ENCODE measurements around the gene PNPLA5. TPM values are rescaled to one million over a fixed set of nuclear protein-coding genes. Genes with fewer than 3 reads are reported as not detected.
A peak's percentile ranks its signal among the peaks of the same experiment; 100 is the strongest.
"Not testable (repeated sequence)": the region's sequence is repeated elsewhere in the genome, so short reads cannot be mapped to it uniquely, and the experiment has no call there.

PNPLA5 gene
- polyA plus RNA-seq, 1 donor, result not detected

DNA sequence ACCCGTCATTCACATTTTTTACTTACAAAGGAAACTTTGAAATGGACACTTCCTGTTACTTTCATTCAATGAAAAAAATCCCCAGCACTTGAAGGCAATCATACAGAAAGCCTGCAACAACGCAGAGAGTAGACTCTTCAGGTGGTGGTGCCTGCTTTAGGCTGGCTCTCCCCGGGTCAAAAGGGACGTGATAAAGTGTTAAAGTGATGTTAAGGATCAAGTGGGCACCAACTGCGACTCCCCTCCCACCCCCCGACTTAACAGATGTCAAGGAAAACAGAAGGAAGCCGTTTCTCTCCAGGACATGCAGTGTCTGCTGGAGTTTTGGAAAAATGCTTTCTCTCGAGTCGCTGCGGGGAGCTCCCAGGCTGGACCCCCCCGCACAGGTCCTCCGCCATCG is 31.4 kb upstream of the PNPLA5 start:
- DNase-seq, result peak in 1 of 2 donors; percentile 41
- Histone ChIP-seq H3K27ac (ENCODE audit: low read length) (no peak overlapping the region), H3K36me3 (ENCODE audit: control insufficient read depth, insufficient read depth, low read length) (no peaks in the 10 kb centered on the region), H3K9me3 (ENCODE audit: control insufficient read depth, low read depth, low read length) (peaks cover 5% of the 10 kb centered on the region), H3K4me3 (ENCODE audit: low read length) (peak overlapping the region; percentile 17), H3K27me3 (ENCODE audit: control insufficient read depth, insufficient read depth, low read length) (peaks cover 15% of the 10 kb centered on the region), H3K4me1 (ENCODE audit: control insufficient read depth, insufficient read depth, low read length) (peaks cover 12% of the 10 kb centered on the region)
- no CpG with 5 or more reads among the region's 13 CpGs for WGBS (ENCODE audit: insufficient coverage, low lambda C conversion rate)

DNA sequence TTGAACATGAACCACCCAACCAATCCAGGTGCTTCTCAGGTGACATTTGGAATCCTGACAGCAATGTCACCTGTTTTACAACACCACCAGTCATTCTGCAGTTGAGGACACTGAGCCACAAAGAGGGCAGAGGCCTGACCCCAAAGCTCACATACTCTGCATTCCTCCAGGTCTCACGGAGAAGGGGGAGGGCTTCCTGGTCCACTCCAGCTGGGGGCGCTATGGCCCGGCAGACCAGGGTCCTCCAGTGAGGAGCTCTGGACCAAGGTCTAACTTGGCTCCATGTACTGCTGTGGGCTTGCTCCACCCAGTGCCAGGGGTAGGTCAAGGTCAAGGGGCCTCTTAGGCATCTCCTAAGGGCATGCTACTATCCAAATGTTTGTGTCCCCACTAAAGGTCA is 30.3 kb upstream of the PNPLA5 start:
- Histone ChIP-seq H3K27ac (ENCODE audit: low read length) (no peak overlapping the region), H3K4me3 (ENCODE audit: low read length) (no peak overlapping the region), H3K36me3 (ENCODE audit: control insufficient read depth, insufficient read depth, low read length) (no peaks in the 10 kb centered on the region), H3K9me3 (ENCODE audit: control insufficient read depth, low read depth, low read length) (peaks cover 5% of the 10 kb centered on the region), H3K27me3 (ENCODE audit: control insufficient read depth, insufficient read depth, low read length) (peaks cover 15% of the 10 kb centered on the region), H3K4me1 (ENCODE audit: control insufficient read depth, insufficient read depth, low read length) (peaks cover 12% of the 10 kb centered on the region)
- WGBS (ENCODE audit: insufficient coverage, low lambda C conversion rate), result no CpG with 5 or more reads among the region's 3 CpGs
- DNase-seq, result no peak

DNA sequence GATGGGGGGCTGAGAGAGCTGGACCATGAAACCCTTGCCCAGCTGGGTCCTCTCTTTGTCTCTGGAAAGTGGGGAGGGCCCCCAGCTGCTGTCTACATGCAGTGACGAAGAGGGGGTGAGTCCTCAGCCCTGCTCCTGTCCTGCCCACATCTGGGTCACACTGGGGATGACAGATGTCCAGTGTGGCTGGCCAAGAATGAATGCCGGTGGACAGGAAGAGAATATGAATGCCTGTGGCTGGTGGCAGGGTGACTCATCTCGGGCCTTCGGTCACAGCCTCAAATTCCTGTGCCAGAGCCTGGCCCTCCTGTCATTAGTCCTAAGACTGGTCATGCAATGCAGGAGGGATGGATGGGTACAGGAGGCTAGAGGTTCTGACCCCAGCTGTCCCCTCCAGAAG is 29.6 kb upstream of the PNPLA5 start:
- no CpG with 5 or more reads among the region's 4 CpGs for WGBS (ENCODE audit: insufficient coverage, low lambda C conversion rate)
- peaks cover 5% of the 10 kb centered on the region for H3K9me3 ChIP-seq (ENCODE audit: control insufficient read depth, low read depth, low read length)

DNA sequence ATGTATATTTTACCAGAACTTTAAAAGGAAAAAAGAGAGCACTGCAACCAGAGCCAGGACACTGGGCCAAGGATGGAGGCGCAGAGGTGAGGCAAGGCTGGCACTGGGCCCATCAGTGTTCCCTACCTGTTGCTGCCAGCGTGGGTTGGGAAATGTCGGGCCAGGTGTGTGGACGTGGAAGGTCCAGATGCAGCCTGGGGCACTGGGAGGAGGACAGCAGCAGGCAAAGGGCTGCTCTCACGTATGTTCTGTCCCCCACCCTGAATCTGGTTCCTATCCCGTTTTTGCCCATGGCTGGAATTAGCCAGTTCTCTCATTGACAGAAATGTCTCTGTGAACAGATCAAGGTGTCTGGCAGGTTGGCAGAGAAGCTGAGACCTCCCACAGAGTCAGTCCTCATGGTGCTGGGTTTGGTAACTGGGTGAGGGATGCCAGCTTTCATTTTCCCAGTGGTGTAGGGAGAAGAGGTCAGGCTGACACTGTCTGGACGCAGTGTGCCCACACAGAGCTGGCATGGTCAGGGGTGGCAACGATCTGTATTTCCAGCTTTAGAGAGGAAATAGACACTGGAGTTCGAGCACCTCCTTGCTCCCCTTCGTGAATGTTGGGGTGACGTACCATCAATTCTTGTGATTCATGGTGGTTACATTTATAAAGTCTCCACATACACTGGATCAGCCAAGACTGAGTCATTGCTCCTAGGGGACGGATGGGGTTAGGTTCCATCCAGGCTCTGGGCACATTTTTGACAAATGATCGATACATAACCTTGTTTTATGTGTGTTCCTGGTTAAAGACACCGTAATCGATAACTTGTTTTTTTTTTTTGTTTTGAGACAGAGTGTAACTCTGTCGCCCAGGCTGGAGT is 27.5 kb upstream of the PNPLA5 start:
- H3K27ac ChIP-seq (ENCODE audit: low read length), result no peak overlapping the region
- H3K36me3 ChIP-seq (ENCODE audit: control insufficient read depth, insufficient read depth, low read length), result no peaks in the 10 kb centered on the region
- DNase-seq, result no peak
- 80% methylated on average over 2 of the region's 16 CpGs for WGBS (ENCODE audit: insufficient coverage, low lambda C conversion rate)
- H3K9me3 ChIP-seq (ENCODE audit: control insufficient read depth, low read depth, low read length), result peaks cover 4% of the 10 kb centered on the region
- H3K27me3 ChIP-seq (ENCODE audit: control insufficient read depth, insufficient read depth, low read length), result peaks cover 10% of the 10 kb centered on the region
- no peaks in the 10 kb centered on the region for H3K4me1 ChIP-seq (ENCODE audit: control insufficient read depth, insufficient read depth, low read length)
- no peak overlapping the region for H3K4me3 ChIP-seq (ENCODE audit: low read length)

More for the DNA sequence above, 29.6 kb upstream of the PNPLA5 start:
- Histone ChIP-seq H3K36me3 (ENCODE audit: control insufficient read depth, insufficient read depth, low read length) (no peaks in the 10 kb centered on the region), H3K4me3 (ENCODE audit: low read length) (no peak overlapping the region), H3K27me3 (ENCODE audit: control insufficient read depth, insufficient read depth, low read length) (peaks cover 15% of the 10 kb centered on the region), H3K4me1 (ENCODE audit: control insufficient read depth, insufficient read depth, low read length) (peaks cover 12% of the 10 kb centered on the region), H3K27ac (ENCODE audit: low read length) (no peak overlapping the region)
- no peak for DNase-seq

DNA sequence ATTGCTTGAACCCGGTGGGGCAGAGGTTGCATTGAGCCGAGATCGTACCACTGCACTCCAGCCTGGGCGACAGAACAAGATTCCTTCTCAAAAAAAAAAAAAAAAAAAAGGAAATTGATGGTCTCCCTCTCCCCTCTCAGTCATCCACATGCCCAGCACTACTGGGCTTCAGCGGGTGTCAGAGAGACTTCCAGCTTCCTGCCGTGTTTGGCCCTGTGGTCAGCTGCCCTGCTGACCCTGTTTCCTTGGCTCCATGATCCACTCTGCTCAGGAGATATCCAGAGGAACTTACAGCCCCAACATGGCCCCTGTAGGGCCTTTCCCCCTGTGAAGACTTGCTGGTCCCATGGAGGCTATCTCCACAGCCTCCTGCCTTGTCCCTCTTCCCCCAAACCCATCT is 25.7 kb upstream of the PNPLA5 start:
- H3K9me3 ChIP-seq (ENCODE audit: control insufficient read depth, low read depth, low read length), result no peaks in the 10 kb centered on the region
- WGBS (ENCODE audit: insufficient coverage, low lambda C conversion rate), result no CpG with 5 or more reads among the region's 6 CpGs
- H3K36me3 ChIP-seq (ENCODE audit: control insufficient read depth, insufficient read depth, low read length), result no peaks in the 10 kb centered on the region
- no peak for DNase-seq
- peaks cover 5% of the 10 kb centered on the region for H3K27me3 ChIP-seq (ENCODE audit: control insufficient read depth, insufficient read depth, low read length)
- H3K4me3 ChIP-seq (ENCODE audit: low read length), result no peak overlapping the region
- H3K4me1 ChIP-seq (ENCODE audit: control insufficient read depth, insufficient read depth, low read length), result no peaks in the 10 kb centered on the region
- H3K27ac ChIP-seq (ENCODE audit: low read length), result no peak overlapping the region

DNA sequence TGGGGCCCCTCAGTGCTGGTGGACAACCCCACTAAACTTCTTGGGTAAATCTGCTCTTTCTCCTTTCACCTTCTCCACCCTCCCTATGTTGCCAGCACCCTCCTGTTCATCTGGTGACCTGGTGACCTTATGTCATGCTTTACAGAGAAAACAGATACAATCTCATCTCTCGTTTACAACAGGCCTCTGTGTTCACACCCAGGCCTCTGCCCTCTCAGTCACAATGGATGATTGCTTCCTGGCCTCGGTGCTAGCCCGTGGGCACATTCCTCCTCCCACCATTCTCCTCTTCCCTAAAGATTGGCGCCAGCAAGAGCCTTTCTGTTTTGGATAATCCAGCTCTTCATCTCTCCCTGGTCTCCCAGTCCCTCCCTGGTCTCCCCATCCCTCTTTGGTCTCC is 19.5 kb upstream of the PNPLA5 start:
- no peaks in the 10 kb centered on the region for H3K4me1 ChIP-seq (ENCODE audit: control insufficient read depth, insufficient read depth, low read length)
- WGBS (ENCODE audit: insufficient coverage, low lambda C conversion rate), result no CpG with 5 or more reads among the region's 4 CpGs

DNA sequence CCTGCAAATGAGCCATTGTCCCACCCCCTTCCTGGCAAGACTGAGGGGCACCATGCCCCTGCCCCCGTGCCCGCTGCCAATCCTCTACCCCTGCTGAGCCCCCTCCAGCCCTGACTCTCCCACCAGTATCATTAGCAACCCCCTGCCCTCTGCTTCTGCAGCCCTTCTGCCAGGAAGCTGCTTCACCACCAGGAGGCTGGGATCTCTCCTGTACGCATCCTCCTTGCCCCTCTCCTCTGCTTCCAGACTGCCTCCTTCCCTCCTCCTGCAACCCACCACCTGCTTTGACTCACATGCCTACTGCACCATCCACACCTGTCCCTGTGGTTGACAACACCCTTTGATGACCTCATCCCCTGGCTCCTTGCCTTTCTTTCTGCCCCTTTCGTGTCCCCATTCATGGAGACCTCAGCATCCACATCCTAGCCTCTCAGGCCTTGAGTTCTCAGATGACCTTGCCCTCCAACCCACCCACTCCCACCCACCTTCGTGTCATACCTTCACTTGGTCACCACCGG is 18.4 kb upstream of the PNPLA5 start:
- H3K9me3 ChIP-seq (ENCODE audit: control insufficient read depth, low read depth, low read length), result no peaks in the 10 kb centered on the region
- H3K4me1 ChIP-seq (ENCODE audit: control insufficient read depth, insufficient read depth, low read length), result no peaks in the 10 kb centered on the region
- no peak overlapping the region for H3K27ac ChIP-seq (ENCODE audit: low read length)
- no peak overlapping the region for H3K4me3 ChIP-seq (ENCODE audit: low read length)
- no peak for DNase-seq
- H3K36me3 ChIP-seq (ENCODE audit: control insufficient read depth, insufficient read depth, low read length), result no peaks in the 10 kb centered on the region
- no CpG with 5 or more reads among the region's 6 CpGs for WGBS (ENCODE audit: insufficient coverage, low lambda C conversion rate)
- peaks cover 2% of the 10 kb centered on the region for H3K27me3 ChIP-seq (ENCODE audit: control insufficient read depth, insufficient read depth, low read length)

More for the DNA sequence above, 19.5 kb upstream of the PNPLA5 start:
- Histone ChIP-seq H3K27ac (ENCODE audit: low read length) (no peak overlapping the region), H3K4me3 (ENCODE audit: low read length) (no peak overlapping the region), H3K36me3 (ENCODE audit: control insufficient read depth, insufficient read depth, low read length) (no peaks in the 10 kb centered on the region), H3K9me3 (ENCODE audit: control insufficient read depth, low read depth, low read length) (no peaks in the 10 kb centered on the region), H3K27me3 (ENCODE audit: control insufficient read depth, insufficient read depth, low read length) (peaks cover 2% of the 10 kb centered on the region)
- DNase-seq, result no peak

DNA sequence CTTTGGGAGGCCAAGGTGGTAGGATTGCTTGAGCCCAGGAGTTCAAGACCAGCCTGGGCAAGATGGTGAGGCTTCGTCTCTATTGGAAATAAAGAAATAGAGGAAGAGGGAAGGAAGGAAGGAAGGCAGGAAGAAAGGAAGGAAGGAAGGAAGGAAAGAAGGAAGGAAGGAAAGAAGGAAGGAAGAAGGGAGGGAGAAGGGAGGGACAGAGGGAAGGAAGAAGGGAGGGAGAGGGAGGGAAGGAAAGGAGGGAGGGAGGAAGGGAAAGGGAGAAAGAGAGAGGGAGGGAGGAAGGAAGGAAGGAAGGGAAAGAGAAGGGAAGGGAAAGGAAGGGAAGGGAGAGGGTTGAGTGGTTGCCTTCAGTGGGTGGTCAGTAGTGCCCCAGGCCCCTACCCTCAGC is 17.9 kb upstream of the PNPLA5 start:
- Histone ChIP-seq H3K4me1 (ENCODE audit: control insufficient read depth, insufficient read depth, low read length) (no peaks in the 10 kb centered on the region), H3K27me3 (ENCODE audit: control insufficient read depth, insufficient read depth, low read length) (peaks cover under 1% of the 10 kb centered on the region), H3K27ac (ENCODE audit: low read length) (no peak overlapping the region), H3K4me3 (ENCODE audit: low read length) (no peak overlapping the region), H3K36me3 (ENCODE audit: control insufficient read depth, insufficient read depth, low read length) (no peaks in the 10 kb centered on the region), H3K9me3 (ENCODE audit: control insufficient read depth, low read depth, low read length) (no peaks in the 10 kb centered on the region)
- WGBS (ENCODE audit: insufficient coverage, low lambda C conversion rate), result 100% methylated on average over 1 of the region's 1 CpG
- no peak for DNase-seq

DNA sequence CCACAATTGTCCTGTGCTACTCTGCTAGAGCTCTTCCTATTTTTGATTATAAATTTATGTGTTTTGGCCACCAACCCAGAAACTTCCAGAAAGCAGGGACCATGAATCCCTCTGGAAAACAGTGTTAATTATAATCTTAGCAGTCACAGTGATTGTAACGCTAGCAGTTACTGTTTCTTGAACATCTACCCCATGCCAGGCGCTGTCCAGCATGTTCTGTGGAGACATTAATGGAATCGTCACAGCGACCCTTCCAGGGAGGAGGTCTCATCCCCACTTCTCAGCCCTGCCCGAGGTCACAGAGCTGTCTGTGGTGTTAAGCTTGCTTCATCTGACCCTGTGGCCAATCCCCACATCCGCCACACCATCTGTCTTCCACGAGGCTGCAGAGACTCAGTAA is 13.9 kb upstream of the PNPLA5 start:
- Histone ChIP-seq H3K4me3 (ENCODE audit: low read length) (no peak overlapping the region), H3K9me3 (ENCODE audit: control insufficient read depth, low read depth, low read length) (no peaks in the 10 kb centered on the region), H3K36me3 (ENCODE audit: control insufficient read depth, insufficient read depth, low read length) (no peaks in the 10 kb centered on the region), H3K27me3 (ENCODE audit: control insufficient read depth, insufficient read depth, low read length) (no peaks in the 10 kb centered on the region), H3K27ac (ENCODE audit: low read length) (no peak overlapping the region), H3K4me1 (ENCODE audit: control insufficient read depth, insufficient read depth, low read length) (no peaks in the 10 kb centered on the region)
- no CpG with 5 or more reads among the region's 7 CpGs for WGBS (ENCODE audit: insufficient coverage, low lambda C conversion rate)
- no peak for DNase-seq

DNA sequence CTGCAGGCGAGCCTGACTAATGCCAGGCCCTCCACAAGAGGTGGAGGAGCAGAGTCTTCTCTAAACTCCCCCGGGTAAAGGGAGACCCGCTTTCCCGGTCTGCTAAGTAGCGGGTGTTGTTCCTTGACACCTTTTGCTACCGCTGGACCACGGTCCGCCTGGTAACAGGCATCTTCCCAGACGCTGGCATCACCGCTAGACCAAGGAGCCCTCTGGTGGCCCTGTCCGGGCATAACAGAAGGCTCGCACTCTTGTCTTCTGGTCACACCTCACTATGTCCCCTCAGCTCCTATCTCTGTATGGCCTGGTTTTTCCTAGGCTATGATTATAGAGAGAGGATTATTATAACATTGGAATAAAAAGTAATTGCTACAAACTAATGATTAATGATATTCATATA is 12.6 kb upstream of the PNPLA5 start:
- not testable (repeated sequence) for H3K27me3 ChIP-seq (ENCODE audit: control insufficient read depth, insufficient read depth, low read length); H3K9me3 ChIP-seq (ENCODE audit: control insufficient read depth, low read depth, low read length); DNase-seq; H3K4me1 ChIP-seq (ENCODE audit: control insufficient read depth, insufficient read depth, low read length); H3K36me3 ChIP-seq (ENCODE audit: control insufficient read depth, insufficient read depth, low read length); H3K4me3 ChIP-seq (ENCODE audit: low read length); H3K27ac ChIP-seq (ENCODE audit: low read length)
- no CpG with 5 or more reads among the region's 12 CpGs for WGBS (ENCODE audit: insufficient coverage, low lambda C conversion rate)

DNA sequence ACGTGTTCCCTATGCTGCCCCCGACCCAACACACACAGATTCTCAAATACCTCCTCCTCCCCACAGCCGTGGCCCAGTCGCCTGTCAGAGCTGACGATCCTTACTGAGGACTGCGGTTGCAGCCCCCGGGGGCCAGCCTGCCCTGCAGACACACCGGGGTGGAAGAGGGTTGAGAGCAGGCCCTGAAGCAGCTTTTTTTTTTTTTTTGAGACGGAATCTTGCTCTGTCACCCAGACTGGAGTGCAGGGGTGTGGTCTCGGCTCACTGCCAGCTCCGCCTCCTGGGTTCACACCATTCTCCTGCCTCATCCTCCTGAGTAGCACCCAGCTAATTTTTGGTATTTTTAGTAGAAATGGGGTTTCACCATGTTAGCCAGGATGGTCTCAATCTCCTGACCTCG is 11.2 kb upstream of the PNPLA5 start:
- DNase-seq; H3K9me3 ChIP-seq (ENCODE audit: control insufficient read depth, low read depth, low read length); H3K27me3 ChIP-seq (ENCODE audit: control insufficient read depth, insufficient read depth, low read length); H3K4me3 ChIP-seq (ENCODE audit: low read length); H3K36me3 ChIP-seq (ENCODE audit: control insufficient read depth, insufficient read depth, low read length); H3K27ac ChIP-seq (ENCODE audit: low read length); H3K4me1 ChIP-seq (ENCODE audit: control insufficient read depth, insufficient read depth, low read length): not testable (repeated sequence)
- no CpG with 5 or more reads among the region's 12 CpGs for WGBS (ENCODE audit: insufficient coverage, low lambda C conversion rate)

Data from large intestine (tissue), 3 donors.